ENCODE data around the gene PHACTR1.

PHACTR1 gene

GRCh38 chr6:13220266-13220665 lies 503.7 kb downstream of the PHACTR1 start:
- Histone ChIP-seq H3K9ac (ENCODE audit: low read length) (no peak overlapping the region), H3K79me2 (ENCODE audit: insufficient read depth, low read length) (no peaks in the 10 kb centered on the region), H3K4me3 (ENCODE audit: low read depth, low read length, poor library complexity, severe bottlenecking) (no peak overlapping the region), H3K4me2 (ENCODE audit: low read length) (no peak overlapping the region), H3K36me3 (ENCODE audit: insufficient read depth, low read length) (no peaks in the 10 kb centered on the region), H3F3A (ENCODE audit: insufficient read depth, low read length) (no peaks in the 10 kb centered on the region), H2AFZ (ENCODE audit: low read length) (no peak overlapping the region), H3K27me3 (ENCODE audit: insufficient read depth, low read length) (no peaks in the 10 kb centered on the region; the same call in 1 of the 2 replicates), H3K9me3 (ENCODE audit: low read length) (no peaks in the 10 kb centered on the region), H4K20me1 (ENCODE audit: insufficient read depth, low read length) (no peaks in the 10 kb centered on the region), H3K9me2 (ENCODE audit: low read depth, low read length) (no peaks in the 10 kb centered on the region), H3K27ac (ENCODE audit: low read depth, low read length, poor library complexity, severe bottlenecking) (no peak overlapping the region), H3K4me1 (ENCODE audit: insufficient read depth, low read length, severe bottlenecking) (no peaks in the 10 kb centered on the region)
- TF ChIP-seq CTCF (IDR thresholded peaks at IDR 0.05; ENCODE audit: low read length) (no peak), EZH2 (IDR thresholded peaks at IDR 0.05; ENCODE audit: borderline replicate concordance, low read length) (no peak)

GRCh38 chr6:13222048-13222447 lies 505.5 kb downstream of the PHACTR1 start:
- Histone ChIP-seq H2AFZ (ENCODE audit: low read length) (no peak overlapping the region), H3K27me3 (ENCODE audit: insufficient read depth, low read length) (no peaks in the 10 kb centered on the region; the same call in 1 of the 2 replicates)
- TF ChIP-seq EZH2 (IDR thresholded peaks at IDR 0.05; ENCODE audit: borderline replicate concordance, low read length): no peak
- TF ChIP-seq CTCF (IDR thresholded peaks at IDR 0.05; ENCODE audit: low read length): no peak

GRCh38 chr6:13226071-13226470 lies 509.5 kb downstream of the PHACTR1 start:
- TF ChIP-seq CTCF (IDR thresholded peaks at IDR 0.05; ENCODE audit: low read length) (no peak), EZH2 (IDR thresholded peaks at IDR 0.05; ENCODE audit: borderline replicate concordance, low read length) (no peak)
- Histone ChIP-seq H3K27ac (ENCODE audit: low read depth, low read length, poor library complexity, severe bottlenecking) (no peak overlapping the region), H4K20me1 (ENCODE audit: insufficient read depth, low read length) (no peaks in the 10 kb centered on the region), H3K36me3 (ENCODE audit: insufficient read depth, low read length) (no peaks in the 10 kb centered on the region), H3K79me2 (ENCODE audit: insufficient read depth, low read length) (no peaks in the 10 kb centered on the region), H3K27me3 (ENCODE audit: insufficient read depth, low read length) (no peaks in the 10 kb centered on the region), H2AFZ (ENCODE audit: low read length) (no peak overlapping the region), H3K9me3 (ENCODE audit: low read length) (no peaks in the 10 kb centered on the region), H3K4me3 (ENCODE audit: low read depth, low read length, poor library complexity, severe bottlenecking) (no peak overlapping the region), H3K4me1 (ENCODE audit: insufficient read depth, low read length, severe bottlenecking) (peaks cover 9% of the 10 kb centered on the region), H3F3A (ENCODE audit: insufficient read depth, low read length) (no peaks in the 10 kb centered on the region), H3K4me2 (ENCODE audit: low read length) (no peak overlapping the region), H3K9ac (ENCODE audit: low read length) (no peak overlapping the region), H3K9me2 (ENCODE audit: low read depth, low read length) (no peaks in the 10 kb centered on the region)

More at GRCh38 chr6:13222048-13222447, 505.5 kb downstream of the PHACTR1 start:
- Histone ChIP-seq H3K9me3 (ENCODE audit: low read length) (no peaks in the 10 kb centered on the region), H3K79me2 (ENCODE audit: insufficient read depth, low read length) (no peaks in the 10 kb centered on the region), H3K4me2 (ENCODE audit: low read length) (no peak overlapping the region), H3F3A (ENCODE audit: insufficient read depth, low read length) (no peaks in the 10 kb centered on the region), H4K20me1 (ENCODE audit: insufficient read depth, low read length) (no peaks in the 10 kb centered on the region), H3K27ac (ENCODE audit: low read depth, low read length, poor library complexity, severe bottlenecking) (no peak overlapping the region), H3K9ac (ENCODE audit: low read length) (no peak overlapping the region), H3K4me1 (ENCODE audit: insufficient read depth, low read length, severe bottlenecking) (no peaks in the 10 kb centered on the region), H3K9me2 (ENCODE audit: low read depth, low read length) (no peaks in the 10 kb centered on the region), H3K4me3 (ENCODE audit: low read depth, low read length, poor library complexity, severe bottlenecking) (no peak overlapping the region), H3K36me3 (ENCODE audit: insufficient read depth, low read length) (no peaks in the 10 kb centered on the region)

Measured in OCI-LY1 (cell line).